ENCODE measurements around the gene SHISA6.

Gene SHISA6

DNA sequence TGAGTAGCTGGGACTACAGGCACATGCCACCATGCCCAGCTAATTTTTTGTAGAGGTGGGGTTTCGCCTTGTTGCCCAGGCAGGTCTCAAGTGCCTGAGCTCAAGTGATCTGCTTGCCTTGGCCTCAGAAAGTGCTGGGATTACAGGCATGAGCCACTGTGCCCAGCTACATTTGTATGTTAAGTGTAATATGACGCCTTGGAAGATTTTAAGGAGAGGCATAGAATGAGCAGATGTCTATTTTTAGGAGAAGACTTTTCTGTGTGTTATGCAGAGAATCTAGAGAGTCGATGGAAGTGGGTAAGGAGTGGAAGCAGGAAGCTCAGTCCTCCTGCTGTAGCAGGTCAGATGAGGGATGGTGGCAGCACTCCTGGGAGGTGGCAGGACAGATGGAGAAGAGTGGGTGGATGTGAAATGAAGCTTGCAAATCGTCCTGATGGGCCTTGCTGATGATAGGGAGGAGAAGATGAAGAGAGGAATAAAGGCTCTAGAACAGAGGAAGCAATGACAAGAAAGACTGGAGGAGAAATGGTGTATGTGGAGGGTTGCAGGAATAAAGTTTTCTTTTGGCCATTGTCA is 125.3 kb downstream of the SHISA6 start:
- H3K9me3 ChIP-seq (ENCODE audit: control insufficient read depth, low read length): no peaks in the 10 kb centered on the region
- H3K4me3 ChIP-seq (ENCODE audit: insufficient read depth, low read depth, low read length): no peak overlapping the region
- no peaks in the 10 kb centered on the region for H3K4me1 ChIP-seq (ENCODE audit: control insufficient read depth, insufficient read depth, low read length)
- no peak overlapping the region for H3K27ac ChIP-seq (ENCODE audit: insufficient read depth, low read depth, low read length, poor library complexity, severe bottlenecking)
- no peaks in the 10 kb centered on the region for H3K36me3 ChIP-seq (ENCODE audit: control insufficient read depth, insufficient read depth, low read length)
- 81 to 82% methylated on average over 4 of the region's 4 CpGs for WGBS, 2 experiments
- no peaks in the 10 kb centered on the region for H3K27me3 ChIP-seq (ENCODE audit: control insufficient read depth, insufficient read depth, low read length, poor library complexity, severe bottlenecking)

DNA sequence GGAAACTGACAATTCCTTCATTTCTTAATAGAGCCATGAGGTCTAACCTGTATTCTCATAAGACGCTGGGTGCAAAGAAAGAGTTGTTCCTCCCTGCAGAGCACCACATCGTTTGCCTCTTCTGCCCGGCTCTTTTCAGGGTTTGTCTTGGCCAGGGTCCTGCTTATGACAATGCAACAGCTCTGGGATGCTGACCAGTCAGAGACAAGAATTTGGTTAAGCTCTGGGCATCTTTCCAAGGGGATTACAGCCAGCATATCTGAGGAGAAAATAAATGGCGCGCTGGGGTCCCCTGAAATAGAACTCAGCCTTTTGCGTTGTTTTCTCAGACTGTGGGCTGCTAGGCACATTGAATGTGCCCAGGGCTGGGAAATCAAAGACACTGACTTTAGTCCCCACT is 128.6 kb downstream of the SHISA6 start:
- 89 to 94% methylated on average over 6 of the region's 6 CpGs for WGBS, 2 experiments
- Histone ChIP-seq H3K27me3 (ENCODE audit: control insufficient read depth, insufficient read depth, low read length, poor library complexity, severe bottlenecking) (no peaks in the 10 kb centered on the region), H3K4me3 (ENCODE audit: insufficient read depth, low read depth, low read length) (no peak overlapping the region), H3K27ac (ENCODE audit: insufficient read depth, low read depth, low read length, poor library complexity, severe bottlenecking) (no peak overlapping the region), H3K9me3 (ENCODE audit: control insufficient read depth, low read length) (no peaks in the 10 kb centered on the region), H3K36me3 (ENCODE audit: control insufficient read depth, insufficient read depth, low read length) (no peaks in the 10 kb centered on the region), H3K4me1 (ENCODE audit: control insufficient read depth, insufficient read depth, low read length) (no peaks in the 10 kb centered on the region)

DNA sequence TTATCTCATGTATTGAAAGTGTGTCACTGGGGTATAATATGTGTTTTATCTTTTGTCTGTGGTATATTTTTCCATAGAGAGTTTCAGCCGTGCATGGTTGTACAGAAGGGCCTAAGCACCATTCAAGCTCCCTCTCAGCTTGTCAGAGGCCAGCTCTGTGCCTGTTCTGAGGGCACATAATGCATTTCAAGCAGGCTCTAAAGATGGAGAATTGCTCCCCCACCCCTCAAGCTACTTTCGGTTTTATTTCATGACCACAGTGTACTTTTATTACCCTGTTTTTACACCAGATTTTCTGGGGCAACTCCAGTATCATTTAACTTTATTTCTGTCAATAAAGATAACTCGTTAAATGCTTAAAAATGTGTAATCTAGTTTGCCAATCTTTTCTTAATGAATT is 131.7 kb downstream of the SHISA6 start:
- no peaks in the 10 kb centered on the region for H3K9me3 ChIP-seq (ENCODE audit: control insufficient read depth, low read length)
- no peak overlapping the region for H3K4me3 ChIP-seq (ENCODE audit: insufficient read depth, low read depth, low read length)
- H3K27me3 ChIP-seq (ENCODE audit: control insufficient read depth, insufficient read depth, low read length, poor library complexity, severe bottlenecking): no peaks in the 10 kb centered on the region
- H3K27ac ChIP-seq (ENCODE audit: insufficient read depth, low read depth, low read length, poor library complexity, severe bottlenecking): no peak overlapping the region
- no peaks in the 10 kb centered on the region for H3K36me3 ChIP-seq (ENCODE audit: control insufficient read depth, insufficient read depth, low read length)
- no peaks in the 10 kb centered on the region for H3K4me1 ChIP-seq (ENCODE audit: control insufficient read depth, insufficient read depth, low read length)
- WGBS, 2 experiments: 89 to 91% methylated on average over 2 of the region's 3 CpGs

DNA sequence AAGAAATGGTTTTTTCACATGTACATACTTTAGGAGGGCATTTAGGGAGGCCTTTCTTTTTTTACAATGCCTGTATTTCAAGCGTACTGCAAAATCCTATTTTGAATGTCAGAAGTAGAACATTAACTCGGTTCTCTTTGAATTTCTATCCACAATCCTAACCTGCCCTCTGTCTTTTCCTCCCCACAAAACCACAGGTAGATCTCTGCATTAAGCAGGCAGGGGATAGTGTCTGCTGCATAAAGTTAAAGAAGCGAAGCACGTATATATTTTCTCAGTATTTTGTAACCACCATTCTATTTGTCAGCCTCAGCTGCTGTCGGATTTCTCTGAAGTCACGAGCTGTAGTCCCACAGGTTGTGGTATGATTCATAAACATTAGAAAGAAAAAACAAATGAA is 137.5 kb downstream of the SHISA6 start:
- Histone ChIP-seq H3K4me1 (ENCODE audit: control insufficient read depth, insufficient read depth, low read length) (no peaks in the 10 kb centered on the region), H3K4me3 (ENCODE audit: insufficient read depth, low read depth, low read length) (no peak overlapping the region), H3K27me3 (ENCODE audit: control insufficient read depth, insufficient read depth, low read length, poor library complexity, severe bottlenecking) (no peaks in the 10 kb centered on the region), H3K36me3 (ENCODE audit: control insufficient read depth, insufficient read depth, low read length) (no peaks in the 10 kb centered on the region), H3K27ac (ENCODE audit: insufficient read depth, low read depth, low read length, poor library complexity, severe bottlenecking) (no peak overlapping the region), H3K9me3 (ENCODE audit: control insufficient read depth, low read length) (no peaks in the 10 kb centered on the region)
- 93 to 95% methylated on average over 6 of the region's 6 CpGs for WGBS, 2 experiments

DNA sequence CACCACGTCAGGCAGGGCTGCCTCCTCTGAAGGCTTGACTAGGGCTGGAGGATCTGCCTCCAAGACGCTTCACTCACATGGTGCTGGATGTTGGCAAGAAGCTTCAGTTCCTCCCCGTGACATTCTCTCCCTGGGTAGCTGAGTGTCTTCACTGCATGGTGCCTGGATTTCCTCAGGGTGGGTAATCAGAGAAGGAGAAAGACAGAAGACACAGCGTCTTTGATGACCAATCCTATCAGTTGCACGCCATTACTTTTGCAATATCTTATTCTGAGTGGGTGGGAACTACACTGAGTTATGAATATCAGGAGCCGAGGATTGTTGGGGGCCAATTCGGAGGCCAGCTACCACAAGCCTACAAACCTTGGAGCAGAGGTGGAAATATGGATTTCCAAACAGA is 139.7 kb downstream of the SHISA6 start:
- H3K9me3 ChIP-seq (ENCODE audit: control insufficient read depth, low read length): no peaks in the 10 kb centered on the region
- no peak overlapping the region for H3K27ac ChIP-seq (ENCODE audit: insufficient read depth, low read depth, low read length, poor library complexity, severe bottlenecking)
- no peak overlapping the region for H3K4me3 ChIP-seq (ENCODE audit: insufficient read depth, low read depth, low read length)
- no peaks in the 10 kb centered on the region for H3K27me3 ChIP-seq (ENCODE audit: control insufficient read depth, insufficient read depth, low read length, poor library complexity, severe bottlenecking)
- no peaks in the 10 kb centered on the region for H3K36me3 ChIP-seq (ENCODE audit: control insufficient read depth, insufficient read depth, low read length)
- 89 to 90% methylated on average over 7 of the region's 7 CpGs for WGBS, 2 experiments
- no peaks in the 10 kb centered on the region for H3K4me1 ChIP-seq (ENCODE audit: control insufficient read depth, insufficient read depth, low read length)

DNA sequence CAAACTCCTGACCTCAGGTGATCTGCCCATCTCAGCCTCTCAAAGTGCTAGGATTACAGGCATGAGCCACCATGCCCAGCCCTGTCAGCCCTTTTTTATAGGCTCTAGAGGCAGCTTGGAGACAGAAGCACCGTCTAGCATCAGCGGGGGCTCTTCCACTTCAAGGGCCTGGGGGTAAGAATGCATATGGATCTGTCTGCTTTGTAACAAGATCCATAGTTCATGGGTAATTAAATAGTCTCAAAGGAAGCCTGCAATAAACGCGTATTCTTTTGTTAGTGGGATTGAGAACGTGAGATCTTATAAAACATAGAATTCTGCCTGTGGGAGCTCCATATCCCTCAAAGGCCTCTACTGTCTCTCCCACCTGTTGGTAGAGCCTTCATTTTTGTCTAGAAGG is 142.1 kb downstream of the SHISA6 start:
- Histone ChIP-seq H3K27ac (ENCODE audit: insufficient read depth, low read depth, low read length, poor library complexity, severe bottlenecking) (no peak overlapping the region), H3K27me3 (ENCODE audit: control insufficient read depth, insufficient read depth, low read length, poor library complexity, severe bottlenecking) (no peaks in the 10 kb centered on the region), H3K4me3 (ENCODE audit: insufficient read depth, low read depth, low read length) (no peak overlapping the region), H3K36me3 (ENCODE audit: control insufficient read depth, insufficient read depth, low read length) (no peaks in the 10 kb centered on the region), H3K4me1 (ENCODE audit: control insufficient read depth, insufficient read depth, low read length) (no peaks in the 10 kb centered on the region), H3K9me3 (ENCODE audit: control insufficient read depth, low read length) (no peaks in the 10 kb centered on the region)
- WGBS, 2 experiments: 83 to 87% methylated on average over 5 of the region's 5 CpGs

DNA sequence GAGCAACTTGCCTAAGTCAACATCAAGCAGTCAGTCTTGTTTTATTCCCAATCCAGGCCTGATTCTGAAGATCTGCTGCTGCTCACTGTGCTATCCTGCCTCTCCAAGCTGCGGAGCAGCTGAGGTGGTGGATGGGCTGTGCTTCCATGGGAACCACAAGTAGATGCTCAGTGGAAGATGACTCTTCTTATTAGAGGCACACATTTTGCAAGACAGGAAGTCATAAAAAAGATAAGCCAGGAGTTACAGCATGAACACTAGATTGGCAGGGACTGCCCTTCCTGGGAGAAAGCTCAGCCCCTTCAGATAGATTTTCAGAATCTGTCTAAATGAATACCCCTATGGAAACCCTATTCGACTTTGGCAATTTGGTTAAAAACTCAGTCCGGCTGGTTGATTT is 143.1 kb downstream of the SHISA6 start:
- Histone ChIP-seq H3K36me3 (ENCODE audit: control insufficient read depth, insufficient read depth, low read length) (no peaks in the 10 kb centered on the region), H3K27me3 (ENCODE audit: control insufficient read depth, insufficient read depth, low read length, poor library complexity, severe bottlenecking) (no peaks in the 10 kb centered on the region), H3K9me3 (ENCODE audit: control insufficient read depth, low read length) (no peaks in the 10 kb centered on the region), H3K4me3 (ENCODE audit: insufficient read depth, low read depth, low read length) (no peak overlapping the region), H3K4me1 (ENCODE audit: control insufficient read depth, insufficient read depth, low read length) (no peaks in the 10 kb centered on the region), H3K27ac (ENCODE audit: insufficient read depth, low read depth, low read length, poor library complexity, severe bottlenecking) (no peak overlapping the region)
- WGBS, 2 experiments: 91 to 93% methylated on average over 3 of the region's 3 CpGs

DNA sequence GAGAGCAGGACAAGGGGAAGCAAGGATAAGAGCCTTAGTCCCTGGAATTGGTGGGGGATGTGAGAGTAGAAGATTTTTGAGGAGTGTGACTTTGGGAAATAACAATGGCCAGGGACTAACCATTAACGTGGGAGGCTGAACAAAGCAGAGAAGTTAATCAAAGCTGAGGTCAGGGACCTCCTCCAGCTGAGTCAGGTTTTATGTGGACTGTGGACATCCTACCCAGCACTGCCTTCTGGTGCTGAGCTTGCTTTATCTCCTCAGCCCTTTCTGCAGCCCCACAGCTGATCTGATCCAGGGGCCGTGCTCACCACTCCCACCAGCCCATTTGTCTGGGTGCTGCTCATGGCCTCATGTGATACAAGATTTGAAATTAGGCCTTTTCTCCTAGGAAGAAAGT is 146.6 kb downstream of the SHISA6 start:
- Histone ChIP-seq H3K4me1 (ENCODE audit: control insufficient read depth, insufficient read depth, low read length) (peaks cover 4% of the 10 kb centered on the region), H3K4me3 (ENCODE audit: insufficient read depth, low read depth, low read length) (no peak overlapping the region), H3K9me3 (ENCODE audit: control insufficient read depth, low read length) (no peaks in the 10 kb centered on the region), H3K27me3 (ENCODE audit: control insufficient read depth, insufficient read depth, low read length, poor library complexity, severe bottlenecking) (no peaks in the 10 kb centered on the region), H3K27ac (ENCODE audit: insufficient read depth, low read depth, low read length, poor library complexity, severe bottlenecking) (no peak overlapping the region), H3K36me3 (ENCODE audit: control insufficient read depth, insufficient read depth, low read length) (no peaks in the 10 kb centered on the region)
- WGBS, 2 experiments: 74 to 80% methylated on average over 2 of the region's 2 CpGs

DNA sequence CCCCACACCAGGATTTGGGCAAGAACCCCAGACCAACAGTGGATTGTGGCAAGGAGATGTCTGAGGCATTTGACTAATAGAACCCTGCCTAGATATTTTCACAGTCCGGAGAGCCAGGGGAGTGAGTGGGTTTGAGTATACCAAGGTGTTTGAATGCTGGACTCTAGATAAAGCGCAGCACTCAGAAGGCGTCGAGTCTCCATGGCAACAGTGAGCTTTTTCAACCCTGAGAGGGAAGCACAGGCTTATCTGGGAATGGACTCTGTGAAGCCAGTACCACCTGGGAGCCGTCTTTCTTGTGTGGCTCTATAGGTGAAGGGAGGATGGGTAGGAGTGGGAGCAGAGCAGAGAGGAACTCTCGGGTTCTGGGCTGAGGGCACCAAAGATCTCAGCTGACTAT is 147.0 kb downstream of the SHISA6 start:
- WGBS, 2 experiments: 89 to 92% methylated on average over 6 of the region's 6 CpGs
- Histone ChIP-seq H3K9me3 (ENCODE audit: control insufficient read depth, low read length) (no peaks in the 10 kb centered on the region), H3K4me3 (ENCODE audit: insufficient read depth, low read depth, low read length) (no peak overlapping the region), H3K36me3 (ENCODE audit: control insufficient read depth, insufficient read depth, low read length) (no peaks in the 10 kb centered on the region), H3K4me1 (ENCODE audit: control insufficient read depth, insufficient read depth, low read length) (peaks cover 4% of the 10 kb centered on the region), H3K27ac (ENCODE audit: insufficient read depth, low read depth, low read length, poor library complexity, severe bottlenecking) (no peak overlapping the region), H3K27me3 (ENCODE audit: control insufficient read depth, insufficient read depth, low read length, poor library complexity, severe bottlenecking) (no peaks in the 10 kb centered on the region)

DNA sequence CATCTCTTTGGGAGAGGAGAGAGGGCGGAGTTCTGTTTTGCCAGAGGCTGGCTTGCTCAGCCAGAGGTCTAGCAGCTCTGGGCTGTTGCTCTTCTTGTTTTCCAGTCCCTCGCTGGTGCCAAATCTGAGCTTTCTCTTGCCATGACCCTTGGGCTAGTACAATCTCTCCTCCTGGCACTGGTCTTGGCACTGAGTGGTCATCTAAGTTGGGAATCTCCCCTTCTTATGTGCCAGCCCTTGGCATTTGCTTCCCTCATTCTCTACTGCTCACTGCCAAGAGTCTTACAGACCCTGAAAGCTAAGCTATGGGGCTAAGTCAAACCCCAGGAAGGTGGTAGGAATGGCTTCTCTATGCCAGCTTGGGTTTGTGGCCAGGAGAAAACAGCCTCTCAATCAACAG is 148.6 kb downstream of the SHISA6 start:
- WGBS, 2 experiments: 81 to 85% methylated on average over 2 of the region's 2 CpGs
- no peak overlapping the region for H3K4me3 ChIP-seq (ENCODE audit: insufficient read depth, low read depth, low read length)

DNA sequence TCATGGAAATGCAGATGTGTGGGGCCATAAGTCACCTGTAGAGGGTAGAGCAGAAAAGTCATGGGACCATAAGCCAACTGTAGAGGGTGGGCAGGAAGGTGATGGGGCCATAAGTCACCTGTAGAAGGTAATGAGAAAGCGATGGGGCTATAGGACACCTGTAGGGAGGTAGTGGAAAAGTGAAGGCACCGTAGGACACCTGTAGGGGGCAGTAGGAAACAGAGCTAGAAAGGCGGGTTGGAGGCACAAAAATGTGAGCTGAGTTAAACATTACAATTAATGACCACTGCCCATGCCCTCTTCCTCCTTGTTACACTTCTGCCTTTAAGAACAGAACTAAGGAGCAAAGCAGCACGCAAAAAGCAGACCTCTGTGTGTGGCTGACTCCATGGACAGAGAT is 150.1 kb downstream of the SHISA6 start:
- Histone ChIP-seq H3K27ac (ENCODE audit: insufficient read depth, low read depth, low read length, poor library complexity, severe bottlenecking) (no peak overlapping the region), H3K4me3 (ENCODE audit: insufficient read depth, low read depth, low read length) (no peak overlapping the region), H3K9me3 (ENCODE audit: control insufficient read depth, low read length) (no peaks in the 10 kb centered on the region), H3K36me3 (ENCODE audit: control insufficient read depth, insufficient read depth, low read length) (no peaks in the 10 kb centered on the region), H3K4me1 (ENCODE audit: control insufficient read depth, insufficient read depth, low read length) (peaks cover 4% of the 10 kb centered on the region), H3K27me3 (ENCODE audit: control insufficient read depth, insufficient read depth, low read length, poor library complexity, severe bottlenecking) (no peaks in the 10 kb centered on the region)
- 60 to 76% methylated on average over 4 of the region's 4 CpGs for WGBS, 2 experiments

More for the DNA sequence above, 148.6 kb downstream of the SHISA6 start:
- Histone ChIP-seq H3K4me1 (ENCODE audit: control insufficient read depth, insufficient read depth, low read length) (peaks cover 4% of the 10 kb centered on the region), H3K36me3 (ENCODE audit: control insufficient read depth, insufficient read depth, low read length) (no peaks in the 10 kb centered on the region), H3K27ac (ENCODE audit: insufficient read depth, low read depth, low read length, poor library complexity, severe bottlenecking) (no peak overlapping the region), H3K9me3 (ENCODE audit: control insufficient read depth, low read length) (no peaks in the 10 kb centered on the region), H3K27me3 (ENCODE audit: control insufficient read depth, insufficient read depth, low read length, poor library complexity, severe bottlenecking) (no peaks in the 10 kb centered on the region)

All from ectodermal cell (in vitro differentiated cells).